Measurements from ENCODE around the gene IGLL5.

- TF ChIP-seq CTCF (IDR thresholded peaks at IDR 0.05; ENCODE audit: low read depth, low read length, poor library complexity, severe bottlenecking) (no peak), EZH2phosphoT487 (IDR thresholded peaks at IDR 0.05; ENCODE audit: borderline replicate concordance, low read length) (no peak)
Measured at GRCh38 chr22:22927196-22927887, 39.7 kb downstream of the IGLL5 start.

Measured in DOHH2 (cell line).